HepG2 (cell line): ENCODE results near the gene SEC61G. TPM values are rescaled to one million over a fixed set of nuclear protein-coding genes. Genes with fewer than 3 reads are reported as not detected.
A peak's percentile ranks its signal among the peaks of the same experiment; 100 is the strongest.

Experiments used
- ARID2 ChIP-seq: sonication (generic); formaldehyde crosslinking; IDR thresholded peaks from 2 replicates; pipeline ENCODE4 v1.8.1; 2022; ENCODE audit warnings: mild to moderate bottlenecking, missing genetic modification reagents, borderline replicate concordance
- CCAR2 ChIP-seq: fragments of 200-400 bp; formaldehyde crosslinking; optimal IDR thresholded peaks from 2 replicates; pipeline ENCODE3; 2018; ENCODE audit warnings: low read depth, mild to moderate bottlenecking, low read length, moderate library complexity
- DMAP1 ChIP-seq: IDR thresholded peaks from 2 replicates; pipeline ENCODE4 v1.6.1; 2016
- DMTF1 ChIP-seq: sonication (generic); formaldehyde crosslinking; IDR thresholded peaks from 2 replicates; pipeline ENCODE4 v1.4.0; 2020; ENCODE audit warnings: mild to moderate bottlenecking, missing genetic modification reagents
- HNF1A ChIP-seq, 2 experiments: sonication (generic) in 1 of 2; formaldehyde crosslinking in 1 of 2; IDR thresholded peaks; 2 replicates each; pipeline versions ENCODE4 v1.4.0 to v1.6.1; 2016 to 2020; ENCODE audit warnings: borderline replicate concordance in 1 of 2, low read depth in 1 of 2, mild to moderate bottlenecking in 1 of 2, missing genetic modification reagents in 1 of 2
- ISX ChIP-seq: sonication (generic); formaldehyde crosslinking; conservative IDR thresholded peaks from 2 replicates; pipeline ENCODE4 v1.5.0; 2020; ENCODE audit warnings: missing genetic modification reagents
- KDM2A ChIP-seq: sonication (generic); formaldehyde crosslinking; IDR thresholded peaks from 2 replicates; pipeline ENCODE4 v1.4.0; 2020; ENCODE audit warnings: low read depth, missing genetic modification reagents, borderline replicate concordance
- NCOA1 ChIP-seq: sonication (generic); formaldehyde crosslinking; IDR thresholded peaks from 2 replicates; pipeline ENCODE4 v1.9.0; 2021; ENCODE audit warnings: missing genetic modification reagents
- NFYB ChIP-seq: sonication (generic); formaldehyde crosslinking; IDR thresholded peaks from 2 replicates; pipeline ENCODE4 v1.4.0; 2020; ENCODE audit warnings: missing genetic modification reagents
- PHF5A ChIP-seq: IDR thresholded peaks from one replicate; pipeline ENCODE4 v1.6.1; 2018; ENCODE audit warnings: low read depth, missing genetic modification reagents; ENCODE audit not compliant: unreplicated experiment
- SAFB2 ChIP-seq: sonication (generic); formaldehyde crosslinking; IDR thresholded peaks from 2 replicates; pipeline ENCODE4 v1.5.1; 2020; ENCODE audit warnings: missing genetic modification reagents, low read depth, mild to moderate bottlenecking, borderline replicate concordance
- SALL1 ChIP-seq: sonication (generic); formaldehyde crosslinking; IDR thresholded peaks from 2 replicates; pipeline ENCODE4 v1.8.0; 2022; ENCODE audit warnings: mild to moderate bottlenecking, missing genetic modification reagents
- SATB2 ChIP-seq: sonication (generic); formaldehyde crosslinking; IDR thresholded peaks from 2 replicates; pipeline ENCODE4 v1.5.0; 2020; ENCODE audit warnings: missing genetic modification reagents
- SP140L ChIP-seq: sonication (generic); formaldehyde crosslinking; IDR thresholded peaks from 2 replicates; pipeline ENCODE4 v1.4.0; 2020; ENCODE audit warnings: missing genetic modification reagents, borderline replicate concordance
- STAT5B ChIP-seq: sonication (generic); formaldehyde crosslinking; IDR thresholded peaks from 2 replicates; pipeline ENCODE4 v1.4.0; 2020; ENCODE audit warnings: missing genetic modification reagents
- TFDP2 ChIP-seq: sonication (generic); formaldehyde crosslinking; IDR thresholded peaks from 2 replicates; pipeline ENCODE4 v1.4.0; 2020; ENCODE audit warnings: missing genetic modification reagents
- ZKSCAN8 ChIP-seq: IDR thresholded peaks from 2 replicates; pipeline ENCODE4 v1.6.1; 2016; ENCODE audit warnings: borderline replicate concordance, missing genetic modification reagents, missing compliant biosample characterization
- ZNF235 ChIP-seq: sonication (generic); formaldehyde crosslinking; IDR thresholded peaks from 2 replicates; pipeline ENCODE4 v1.8.1; 2023; ENCODE audit warnings: mild to moderate bottlenecking, missing genetic modification reagents, borderline replicate concordance
- ZNF256 ChIP-seq: sonication (generic); formaldehyde crosslinking; conservative IDR thresholded peaks from 2 replicates; pipeline ENCODE4 v1.4.0; 2020; ENCODE audit warnings: missing genetic modification reagents
- ZNF296 ChIP-seq: sonication (generic); formaldehyde crosslinking; conservative IDR thresholded peaks from 2 replicates; pipeline ENCODE4 v1.5.0; 2020; ENCODE audit warnings: mild to moderate bottlenecking, missing genetic modification reagents
- ZNF331 ChIP-seq: sonication (generic); formaldehyde crosslinking; IDR thresholded peaks from 2 replicates; pipeline ENCODE4 v1.4.0; 2020; ENCODE audit warnings: missing genetic modification reagents
- ZNF619 ChIP-seq: sonication (generic); formaldehyde crosslinking; IDR thresholded peaks from 2 replicates; pipeline ENCODE4 v1.4.0; 2020; ENCODE audit warnings: mild to moderate bottlenecking, missing genetic modification reagents
- ZNF790 ChIP-seq: sonication (generic); formaldehyde crosslinking; IDR thresholded peaks from 2 replicates; pipeline ENCODE4 v1.8.0; 2022; ENCODE audit warnings: missing genetic modification reagents, mild to moderate bottlenecking, borderline replicate concordance
- polyA plus RNA-seq, 8 experiments: library from polyadenylated mRNA; depleted of rRNA in 3 of 8; stranded (reverse) in 7 of 8; unstranded in 1 of 8; fragments of >200 nt; fragmentation: Illumina TruSeq in 4 of 8; extraction: Trizol in 4 of 8; gene quantifications; 2 replicates each; pipeline versions ENCODE4 v1.2.1 to v1.2.3, GENCODE V29; 2011 to 2016; ENCODE audit warnings: low read depth in 4 of 8, missing spikeins in 1 of 8, mixed read lengths in 1 of 8; ENCODE audit not compliant: insufficient read depth in 1 of 8
- total RNA-seq, 5 experiments: library from RNA; depleted of rRNA; stranded (reverse); fragments of >200 nt; fragmentation: Illumina TruSeq; extraction: Trizol; gene quantifications; 2 replicates each; pipeline ENCODE4 v1.2.3, GENCODE V29; 2016; ENCODE audit warnings: low read depth in 1 of 5

Gene SEC61G
- total and polyA plus RNA-seq, 2 of the 13 experiments (the other 11 are each of a cell fraction or from before 2014, with no cell fraction given) = 126 to 328 TPM

GRCh38 chr7:54773472-54774399 is 14.7 kb upstream of the SEC61G start (continued):
- peak; percentile 94 for TF ChIP-seq TFDP2 (CRISPR knock-in tag)
- TF ChIP-seq ISX = no peak
- no peak for TF ChIP-seq DMTF1
- TF ChIP-seq CCAR2 = no peak
- no peak for TF ChIP-seq STAT5B
- TF ChIP-seq ZNF790 (CRISPR knock-in tag) = no peak
- TF ChIP-seq DMAP1 (CRISPR knock-in tag) = no peak
- no peak for TF ChIP-seq SAFB2 (CRISPR knock-in tag)
- TF ChIP-seq ZNF296 (CRISPR knock-in tag) = no peak
- no peak for TF ChIP-seq ZNF619 (CRISPR knock-in tag)
- TF ChIP-seq SP140L (CRISPR knock-in tag) = no peak; the same call in 1 of the 2 replicates
- no peak for TF ChIP-seq NFYB
- TF ChIP-seq ZNF256 (CRISPR knock-in tag) = no peak
- TF ChIP-seq KDM2A (CRISPR knock-in tag) = peak; percentile 87
- TF ChIP-seq ZNF331 = peak; percentile 52; the same call in 1 of the 2 replicates
- TF ChIP-seq SALL1 (CRISPR knock-in tag) = peak; percentile 67; the same call in 1 of the 2 replicates
- no peak for TF ChIP-seq HNF1A (IDR thresholded peaks at IDR 0.05; ENCODE audit: low read depth)
- no peak for TF ChIP-seq HNF1A (CRISPR knock-in tag; IDR thresholded peaks at IDR 0.05; ENCODE audit: borderline replicate concordance)
- no peak for TF ChIP-seq ARID2 (CRISPR knock-in tag)
- TF ChIP-seq ZNF235 (CRISPR knock-in tag) = no peak
- TF ChIP-seq PHF5A (CRISPR knock-in tag) = no peak
- TF ChIP-seq SATB2 (CRISPR knock-in tag) = no peak
- no peak for TF ChIP-seq NCOA1
- no peak for TF ChIP-seq ZKSCAN8 (CRISPR knock-in tag)
